HepG2 (cell line): ENCODE results near the gene ZNF217. TPM values are rescaled to one million over a fixed set of nuclear protein-coding genes. Genes with fewer than 3 reads are reported as not detected.

Experiments
- CEBPB ChIP-seq: IDR thresholded peaks from 2 replicates; pipeline ENCODE4 v1.6.1; 2011; ENCODE audit warnings: low read depth, low read length, improper control_type of control experiment, borderline replicate concordance
- GABPB1 ChIP-seq: IDR thresholded peaks from 2 replicates; pipeline ENCODE4 v1.6.1; 2016; ENCODE audit warnings: mild to moderate bottlenecking, missing genetic modification reagents, moderate library complexity, missing compliant biosample characterization
- GATAD2A ChIP-seq: IDR thresholded peaks from 2 replicates; pipeline ENCODE4 v1.6.1; 2016
- MIER3 ChIP-seq: IDR thresholded peaks from 2 replicates; pipeline ENCODE4 v1.6.1; 2016; ENCODE audit warnings: missing compliant biosample characterization, borderline replicate concordance
- SIX4 ChIP-seq: sonication (generic); formaldehyde crosslinking; IDR thresholded peaks from 2 replicates; pipeline ENCODE4 v1.4.0; 2020; ENCODE audit warnings: missing genetic modification reagents
- ZKSCAN5 ChIP-seq: sonication (generic); formaldehyde crosslinking; IDR thresholded peaks from 2 replicates; pipeline ENCODE4 v1.5.1; 2020; ENCODE audit warnings: mild to moderate bottlenecking, missing genetic modification reagents
- ZNF451 ChIP-seq: sonication (generic); formaldehyde crosslinking; IDR thresholded peaks from 2 replicates; pipeline ENCODE4 v1.5.0; 2020; ENCODE audit warnings: mild to moderate bottlenecking, missing genetic modification reagents
- polyA plus RNA-seq, 8 experiments: library from polyadenylated mRNA; depleted of rRNA in 3 of 8; stranded (reverse) in 7 of 8; unstranded in 1 of 8; fragments of >200 nt; fragmentation: Illumina TruSeq in 4 of 8; extraction: Trizol in 4 of 8; gene quantifications; 2 replicates each; pipeline versions ENCODE4 v1.2.1 to v1.2.3, GENCODE V29; 2011 to 2016; ENCODE audit warnings: low read depth in 4 of 8, missing spikeins in 1 of 8, mixed read lengths in 1 of 8; ENCODE audit not compliant: insufficient read depth in 1 of 8
- total RNA-seq, 5 experiments: library from RNA; depleted of rRNA; stranded (reverse); fragments of >200 nt; fragmentation: Illumina TruSeq; extraction: Trizol; gene quantifications; 2 replicates each; pipeline ENCODE4 v1.2.3, GENCODE V29; 2016; ENCODE audit warnings: low read depth in 1 of 5
- TF ChIP-seq, protein P1 (sequence below): sonication (generic); formaldehyde crosslinking; IDR thresholded peaks from 2 replicates; pipeline ENCODE4 v1.4.0; 2020; ENCODE audit warnings: mild to moderate bottlenecking, missing genetic modification reagents
- TF ChIP-seq, protein P2 (sequence below), 2 experiments: fragments of 450-650 bp in 1 of 2; sonication (generic) in 1 of 2; formaldehyde crosslinking in 1 of 2; IDR thresholded peaks; 2 replicates each; pipeline versions ENCODE4 v1.6.1 to v1.8.0; 2016 to 2022; ENCODE audit warnings: antibody characterized with exemption in 1 of 2, mild to moderate bottlenecking in 1 of 2, missing genetic modification reagents in 1 of 2

The ZNF217 gene
- total and polyA plus RNA-seq, 2 of the 13 experiments (the other 11 are each of a cell fraction or from before 2014, with no cell fraction given): 22.3 to 29.8 TPM

DNA sequence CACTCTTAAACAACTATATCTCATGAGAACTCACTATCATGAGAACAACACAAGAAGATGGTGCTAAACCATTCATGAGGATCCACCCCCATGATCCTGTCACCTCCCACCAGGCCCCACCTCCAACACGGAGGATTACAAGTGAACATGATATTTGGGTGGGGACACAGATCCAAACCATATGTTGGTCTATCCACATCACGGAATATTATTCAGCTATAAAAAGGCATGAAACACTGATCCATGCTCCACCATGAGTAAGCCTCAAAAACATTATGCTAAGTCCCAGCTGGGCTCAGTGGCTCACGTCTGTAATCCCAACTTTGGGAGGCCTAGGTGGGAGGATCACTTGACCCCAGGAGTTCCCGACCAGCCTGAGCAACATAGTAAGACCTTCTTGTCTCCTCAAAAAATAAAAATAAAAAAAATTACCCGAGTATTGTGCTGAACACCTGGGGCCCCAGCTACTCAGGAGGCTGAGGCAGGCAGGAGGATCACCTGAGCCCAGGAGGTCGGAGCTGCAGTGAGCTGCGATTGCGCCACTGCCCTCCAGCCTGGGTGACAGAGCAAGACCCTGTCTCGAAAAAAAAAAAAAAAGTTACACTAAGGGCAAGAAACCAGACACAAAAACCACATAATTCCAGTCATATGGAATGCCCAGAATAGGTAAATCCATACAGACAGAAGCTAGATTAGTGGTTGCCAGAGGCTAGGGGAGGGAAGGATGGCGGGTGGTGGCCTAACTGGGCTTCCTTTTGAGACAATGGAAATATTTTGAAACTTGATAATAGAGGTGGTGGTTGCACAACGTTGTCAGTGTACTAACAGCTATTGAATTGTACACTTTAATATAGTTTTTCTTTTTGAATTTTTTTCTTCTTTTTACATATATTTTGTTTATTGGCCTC lies 43.1 kb downstream of the ZNF217 start (continued):
- TF ChIP-seq, protein P1, sequence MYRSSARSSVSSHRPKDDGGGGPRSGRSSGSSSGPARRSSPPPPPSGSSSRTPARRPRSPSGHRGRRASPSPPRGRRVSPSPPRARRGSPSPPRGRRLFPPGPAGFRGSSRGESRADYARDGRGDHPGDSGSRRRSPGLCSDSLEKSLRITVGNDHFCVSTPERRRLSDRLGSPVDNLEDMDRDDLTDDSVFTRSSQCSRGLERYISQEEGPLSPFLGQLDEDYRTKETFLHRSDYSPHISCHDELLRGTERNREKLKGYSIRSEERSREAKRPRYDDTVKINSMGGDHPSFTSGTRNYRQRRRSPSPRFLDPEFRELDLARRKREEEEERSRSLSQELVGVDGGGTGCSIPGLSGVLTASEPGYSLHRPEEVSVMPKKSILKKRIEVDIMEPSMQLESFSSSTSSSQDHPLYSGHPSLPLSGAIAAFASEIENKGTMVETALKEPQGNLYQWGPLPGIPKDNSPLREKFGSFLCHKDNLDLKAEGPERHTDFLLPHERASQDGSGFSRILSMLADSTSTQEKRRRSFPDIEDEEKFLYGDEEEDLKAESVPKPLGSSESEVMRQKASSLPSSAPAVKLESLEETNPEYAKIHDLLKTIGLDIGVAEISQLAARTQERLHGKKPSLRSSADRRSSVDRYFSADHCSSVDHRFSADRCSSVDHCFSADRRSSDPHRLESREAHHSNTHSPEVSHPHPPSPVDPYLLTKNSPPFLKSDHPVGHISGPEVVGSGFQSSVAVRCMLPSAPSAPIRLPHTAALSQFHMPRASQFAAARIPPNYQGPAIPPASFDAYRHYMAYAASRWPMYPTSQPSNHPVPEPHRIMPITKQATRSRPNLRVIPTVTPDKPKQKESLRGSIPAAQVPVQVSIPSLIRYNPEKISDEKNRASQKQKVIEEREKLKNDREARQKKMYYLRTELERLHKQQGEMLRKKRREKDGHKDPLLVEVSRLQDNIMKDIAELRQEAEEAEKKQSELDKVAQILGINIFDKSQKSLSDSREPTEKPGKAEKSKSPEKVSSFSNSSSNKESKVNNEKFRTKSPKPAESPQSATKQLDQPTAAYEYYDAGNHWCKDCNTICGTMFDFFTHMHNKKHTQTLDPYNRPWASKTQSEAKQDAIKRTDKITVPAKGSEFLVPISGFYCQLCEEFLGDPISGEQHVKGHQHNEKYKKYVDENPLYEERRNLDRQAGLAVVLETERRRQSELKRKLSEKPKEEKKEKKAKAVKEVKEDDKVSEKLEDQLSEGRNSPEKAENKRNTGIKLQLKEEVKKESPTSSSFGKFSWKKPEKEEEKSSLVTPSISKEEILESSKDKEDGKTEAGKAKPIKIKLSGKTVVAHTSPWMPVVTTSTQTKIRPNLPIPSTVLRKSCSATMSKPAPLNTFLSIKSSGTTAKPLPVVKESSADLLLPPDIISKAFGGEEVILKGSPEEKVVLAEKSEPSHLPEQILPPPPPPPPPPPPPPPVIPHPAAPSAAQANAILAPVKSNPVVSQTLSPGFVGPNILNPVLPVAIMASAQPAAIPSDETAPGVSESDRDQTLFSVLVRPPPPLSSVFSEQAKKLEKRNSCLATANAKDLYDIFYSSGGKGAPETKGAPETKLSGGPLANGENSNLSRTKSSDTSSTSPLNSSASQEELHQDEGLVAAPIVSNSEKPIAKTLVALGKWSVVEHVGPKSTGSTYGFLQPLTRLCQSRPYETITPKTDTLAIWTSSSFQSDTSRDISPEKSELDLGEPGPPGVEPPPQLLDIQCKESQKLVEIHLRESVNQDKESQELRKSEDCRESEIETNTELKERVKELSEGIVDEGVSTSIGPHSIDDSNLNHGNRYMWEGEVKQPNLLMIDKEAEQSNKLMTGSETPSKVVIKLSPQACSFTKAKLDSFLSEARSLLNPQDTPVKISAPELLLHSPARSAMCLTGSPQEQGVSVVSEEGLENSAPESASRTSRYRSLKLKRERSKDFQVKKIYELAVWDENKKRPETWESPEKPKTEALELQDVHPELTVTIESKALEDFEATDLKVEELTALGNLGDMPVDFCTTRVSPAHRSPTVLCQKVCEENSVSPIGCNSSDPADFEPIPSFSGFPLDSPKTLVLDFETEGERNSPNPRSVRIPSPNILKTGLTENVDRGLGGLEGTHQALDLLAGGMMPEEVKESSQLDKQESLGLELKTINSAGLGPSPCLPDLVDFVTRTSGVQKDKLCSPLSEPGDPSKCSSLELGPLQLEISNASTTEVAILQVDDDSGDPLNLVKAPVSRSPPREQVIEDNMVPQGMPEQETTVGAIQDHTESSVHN: no peak
- TF ChIP-seq MIER3 (peak; percentile 31; the same call in 1 of the 2 replicates), GABPB1 (0 out of 2 replicates have a peak, but pooled peaks have one; percentile 14), GATAD2A (CRISPR knock-in tag) (peak; percentile 79), SIX4 (peak; percentile 50; the same call in 1 of the 2 replicates), CEBPB (peak; percentile 84), ZNF451 (0 out of 2 replicates have a peak, but pooled peaks have one; percentile 8), ZKSCAN5 (no peak)
- TF ChIP-seq, protein P2, sequence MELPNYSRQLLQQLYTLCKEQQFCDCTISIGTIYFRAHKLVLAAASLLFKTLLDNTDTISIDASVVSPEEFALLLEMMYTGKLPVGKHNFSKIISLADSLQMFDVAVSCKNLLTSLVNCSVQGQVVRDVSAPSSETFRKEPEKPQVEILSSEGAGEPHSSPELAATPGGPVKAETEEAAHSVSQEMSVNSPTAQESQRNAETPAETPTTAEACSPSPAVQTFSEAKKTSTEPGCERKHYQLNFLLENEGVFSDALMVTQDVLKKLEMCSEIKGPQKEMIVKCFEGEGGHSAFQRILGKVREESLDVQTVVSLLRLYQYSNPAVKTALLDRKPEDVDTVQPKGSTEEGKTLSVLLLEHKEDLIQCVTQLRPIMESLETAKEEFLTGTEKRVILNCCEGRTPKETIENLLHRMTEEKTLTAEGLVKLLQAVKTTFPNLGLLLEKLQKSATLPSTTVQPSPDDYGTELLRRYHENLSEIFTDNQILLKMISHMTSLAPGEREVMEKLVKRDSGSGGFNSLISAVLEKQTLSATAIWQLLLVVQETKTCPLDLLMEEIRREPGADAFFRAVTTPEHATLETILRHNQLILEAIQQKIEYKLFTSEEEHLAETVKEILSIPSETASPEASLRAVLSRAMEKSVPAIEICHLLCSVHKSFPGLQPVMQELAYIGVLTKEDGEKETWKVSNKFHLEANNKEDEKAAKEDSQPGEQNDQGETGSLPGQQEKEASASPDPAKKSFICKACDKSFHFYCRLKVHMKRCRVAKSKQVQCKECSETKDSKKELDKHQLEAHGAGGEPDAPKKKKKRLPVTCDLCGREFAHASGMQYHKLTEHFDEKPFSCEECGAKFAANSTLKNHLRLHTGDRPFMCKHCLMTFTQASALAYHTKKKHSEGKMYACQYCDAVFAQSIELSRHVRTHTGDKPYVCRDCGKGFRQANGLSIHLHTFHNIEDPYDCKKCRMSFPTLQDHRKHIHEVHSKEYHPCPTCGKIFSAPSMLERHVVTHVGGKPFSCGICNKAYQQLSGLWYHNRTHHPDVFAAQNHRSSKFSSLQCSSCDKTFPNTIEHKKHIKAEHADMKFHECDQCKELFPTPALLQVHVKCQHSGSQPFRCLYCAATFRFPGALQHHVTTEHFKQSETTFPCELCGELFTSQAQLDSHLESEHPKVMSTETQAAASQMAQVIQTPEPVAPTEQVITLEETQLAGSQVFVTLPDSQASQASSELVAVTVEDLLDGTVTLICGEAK (IDR thresholded peaks at IDR 0.05): no peak
- TF ChIP-seq, protein P2 (CRISPR knock-in tag; IDR thresholded peaks at IDR 0.05): 0 out of 2 replicates have a peak, but pooled peaks have one; percentile 6
